ENCODE measurements around the gene NAT10.
"Not testable (repeated sequence)": the region's sequence is repeated elsewhere in the genome, so short reads cannot be mapped to it uniquely, and the experiment has no call there.

Gene NAT10

GRCh38 chr11:34167961-34168360 lies 62.5 kb downstream of the NAT10 start:
- no peak for DNase-seq (ENCODE audit: low spot score)

GRCh38 chr11:34168642-34169420 lies 63.4 kb downstream of the NAT10 start:
- no peak for DNase-seq (ENCODE audit: low spot score)

- DNase-seq (ENCODE audit: low spot score), result no peak
Observed at GRCh38 chr11:34169686-34170085, 64.3 kb downstream of the NAT10 start.

- no peak for DNase-seq (ENCODE audit: low spot score)
Observed at GRCh38 chr11:34173050-34173449, 67.6 kb downstream of the NAT10 start.

GRCh38 chr11:34174412-34175041 lies 69.1 kb downstream of the NAT10 start:
- DNase-seq (ENCODE audit: low spot score), result peak; percentile 70

- DNase-seq (ENCODE audit: low spot score), result no peak
Observed at GRCh38 chr11:34175284-34176019, 70.0 kb downstream of the NAT10 start.

GRCh38 chr11:34176751-34177209 lies 71.4 kb downstream of the NAT10 start:
- no peak for DNase-seq (ENCODE audit: low spot score)

GRCh38 chr11:34178209-34178821 lies 72.9 kb downstream of the NAT10 start:
- DNase-seq (ENCODE audit: low spot score), result no peak

GRCh38 chr11:34179026-34179675 lies 73.7 kb downstream of the NAT10 start:
- no peak for DNase-seq (ENCODE audit: low spot score)

GRCh38 chr11:34180040-34180813 lies 74.8 kb downstream of the NAT10 start:
- no peak for DNase-seq (ENCODE audit: low spot score)

GRCh38 chr11:34180814-34181165 lies 75.4 kb downstream of the NAT10 start:
- not testable (repeated sequence) for DNase-seq (ENCODE audit: low spot score)

- DNase-seq (ENCODE audit: low spot score), result no peak
Observed at GRCh38 chr11:34181251-34181650, 75.8 kb downstream of the NAT10 start.

- no peak for DNase-seq (ENCODE audit: low spot score)
Observed at GRCh38 chr11:34181856-34182405, 76.5 kb downstream of the NAT10 start.

GRCh38 chr11:34182425-34182824 lies 77.0 kb downstream of the NAT10 start:
- no peak for DNase-seq (ENCODE audit: low spot score)

GRCh38 chr11:34182921-34183685 lies 77.7 kb downstream of the NAT10 start:
- no peak for DNase-seq (ENCODE audit: low spot score)

- DNase-seq (ENCODE audit: low spot score), result no peak
Observed at GRCh38 chr11:34183848-34184391, 78.5 kb downstream of the NAT10 start.

GRCh38 chr11:34184505-34185015 lies 79.1 kb downstream of the NAT10 start:
- no peak for DNase-seq (ENCODE audit: low spot score)

GRCh38 chr11:34185926-34186841 lies 80.8 kb downstream of the NAT10 start:
- DNase-seq (ENCODE audit: low spot score), result no peak

Measured in RKO (cell line).